Suppressor macrophage treated with lipopolysaccharide for 1 hour (primary cell): ENCODE results near the gene TCN1.
"Not testable (repeated sequence)": the region's sequence is repeated elsewhere in the genome, so short reads cannot be mapped to it uniquely, and the experiment has no call there.

Experiments
- DNase-seq, 3 donors: peaks; one replicate each; pipeline ENCODE4 v3.0.0-alpha.2; 2020 to 2022

The TCN1 gene, protein sequence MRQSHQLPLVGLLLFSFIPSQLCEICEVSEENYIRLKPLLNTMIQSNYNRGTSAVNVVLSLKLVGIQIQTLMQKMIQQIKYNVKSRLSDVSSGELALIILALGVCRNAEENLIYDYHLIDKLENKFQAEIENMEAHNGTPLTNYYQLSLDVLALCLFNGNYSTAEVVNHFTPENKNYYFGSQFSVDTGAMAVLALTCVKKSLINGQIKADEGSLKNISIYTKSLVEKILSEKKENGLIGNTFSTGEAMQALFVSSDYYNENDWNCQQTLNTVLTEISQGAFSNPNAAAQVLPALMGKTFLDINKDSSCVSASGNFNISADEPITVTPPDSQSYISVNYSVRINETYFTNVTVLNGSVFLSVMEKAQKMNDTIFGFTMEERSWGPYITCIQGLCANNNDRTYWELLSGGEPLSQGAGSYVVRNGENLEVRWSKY

DNA sequence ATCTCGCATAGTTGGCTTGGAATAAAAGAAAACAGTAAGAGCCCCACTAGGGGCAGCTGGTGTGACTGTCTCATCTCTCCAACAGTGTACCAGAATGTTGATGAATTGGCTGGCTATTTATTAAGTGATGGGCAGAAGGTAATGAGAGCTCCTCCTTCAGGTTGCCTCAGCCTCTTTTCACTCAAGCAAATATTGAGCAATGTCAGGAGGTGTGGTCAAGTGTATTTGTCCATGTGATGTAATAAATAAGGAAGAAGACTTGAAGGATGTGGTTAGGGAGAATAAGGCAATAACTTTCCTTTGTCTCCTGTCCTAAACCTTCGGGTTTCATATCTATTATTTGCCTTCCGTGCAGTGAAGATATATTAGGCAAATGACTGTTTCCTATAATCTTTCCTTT lies at the start of gene TCN1:
Gene TCN1, minus strand, starts transcription at position 91 of the 400 bp plus-strand sequence. Its CDS starts 17 bp downstream, at position 74.
- DNase-seq, result peak; percentile 67 to 83 (median 80)

DNA sequence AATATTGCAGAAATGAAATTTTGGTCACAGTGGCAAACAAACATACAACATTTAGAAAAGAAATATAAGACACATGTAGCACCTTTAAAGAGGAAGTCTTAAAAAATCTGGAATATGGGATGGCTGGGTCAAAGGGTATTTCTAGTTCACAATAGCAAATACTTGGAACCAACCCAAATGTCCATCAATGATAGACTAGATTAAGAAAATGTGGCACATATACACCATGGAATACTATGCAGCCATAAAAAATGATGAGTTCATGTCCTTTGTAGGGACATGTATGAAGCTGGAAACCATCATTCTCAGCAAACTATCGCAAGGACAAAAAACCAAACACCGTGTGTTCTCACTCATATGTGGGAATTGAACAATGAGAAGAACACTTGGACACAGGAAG lies 37.3 kb upstream of the TCN1 start:
- DNase-seq, result not testable (repeated sequence)

DNA sequence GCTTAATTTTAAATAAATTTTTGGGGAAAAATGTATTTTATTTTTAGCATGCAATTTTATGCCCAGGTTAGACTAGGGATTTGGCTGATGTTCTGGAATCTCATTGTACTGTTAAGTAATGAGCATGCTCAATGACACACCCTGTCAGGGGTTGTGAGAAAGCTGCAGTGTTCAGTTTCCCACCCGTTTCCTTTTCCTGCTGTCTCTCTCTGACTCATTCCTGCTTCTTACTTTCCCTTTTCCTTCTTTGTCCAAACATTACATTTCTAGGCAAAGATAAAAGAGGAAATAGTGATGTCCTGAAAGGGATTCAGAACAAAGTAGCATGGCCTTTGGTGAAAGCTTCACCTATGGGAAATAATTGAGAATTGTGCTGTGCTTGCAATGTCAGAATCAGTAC lies 35.0 kb upstream of the TCN1 start:
- peak; percentile 83 to 92 (median 89) for DNase-seq

DNA sequence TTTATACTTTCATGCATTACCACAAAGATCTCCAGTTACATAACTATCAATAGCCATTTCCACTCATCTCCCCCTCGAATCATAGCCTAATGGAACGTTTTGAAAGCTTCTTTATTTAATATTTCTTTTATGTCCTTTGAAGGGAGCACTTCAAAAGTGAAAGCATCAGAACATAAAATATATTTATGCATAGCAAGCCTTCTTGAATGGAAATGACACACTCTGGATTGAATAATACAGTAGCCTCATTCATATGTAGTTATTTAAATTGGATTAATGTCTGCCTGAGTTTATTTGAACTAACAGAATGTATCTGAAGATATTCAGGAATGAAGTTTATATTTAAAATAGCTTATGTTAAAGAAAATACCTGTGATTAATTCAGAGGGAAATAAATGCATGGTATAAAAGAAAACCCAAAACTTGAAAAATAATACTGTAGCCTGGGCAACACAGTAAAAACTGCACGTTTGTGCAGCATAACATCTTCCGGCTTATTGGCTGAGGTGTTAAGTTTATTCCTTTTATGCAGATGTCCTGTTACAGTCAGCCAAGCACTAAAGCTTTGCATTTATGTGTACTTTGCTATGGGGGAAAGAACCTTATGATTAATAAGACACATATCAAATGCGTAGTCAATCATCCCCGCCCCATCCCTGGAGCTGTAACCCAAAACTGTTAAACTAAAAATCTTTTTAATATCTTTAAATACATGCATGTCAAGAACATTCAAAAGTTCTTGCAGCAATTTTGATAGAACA lies 34.3 kb upstream of the TCN1 start:
- no peak for DNase-seq

DNA sequence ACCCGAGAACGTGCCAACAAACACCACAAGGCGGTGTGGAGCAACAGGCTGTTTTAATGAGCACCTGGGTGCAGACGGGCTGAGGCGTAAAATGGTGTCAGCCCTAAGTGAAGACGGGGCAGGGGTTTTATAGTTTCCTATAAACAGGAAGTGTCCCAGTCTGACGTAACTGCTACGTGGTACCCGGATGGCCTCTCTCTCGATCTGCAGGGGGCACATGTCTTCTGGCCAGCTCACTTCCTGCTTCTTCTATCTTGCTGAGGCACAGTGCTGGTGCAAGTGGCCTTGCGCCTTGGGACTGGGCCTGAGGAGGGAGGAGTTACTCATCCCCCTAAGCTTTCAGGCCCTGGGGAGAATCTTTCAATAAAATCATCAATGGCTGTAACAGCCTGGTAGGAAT lies 33.2 kb upstream of the TCN1 start:
- DNase-seq, result peak; percentile 28 to 48 (median 33)

DNA sequence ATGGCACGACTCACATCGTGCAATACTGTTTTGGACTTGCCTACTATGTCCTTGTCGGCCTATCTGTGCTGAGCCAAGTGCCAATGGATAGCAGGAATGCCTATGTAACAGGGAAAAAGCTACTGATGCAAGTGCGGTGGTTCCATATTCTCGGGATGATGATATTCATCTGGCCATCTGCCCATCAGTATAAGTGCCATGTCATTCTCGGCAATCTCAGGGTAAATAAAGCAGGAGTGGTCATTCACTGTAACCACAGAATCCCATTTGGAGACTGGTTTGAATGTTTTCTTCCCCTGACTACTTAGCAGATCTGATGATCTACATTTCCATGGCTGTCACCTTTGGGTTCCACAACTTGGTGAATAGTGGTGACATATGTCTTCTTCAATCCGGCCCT lies 32.4 kb upstream of the TCN1 start:
- no peak for DNase-seq

DNA sequence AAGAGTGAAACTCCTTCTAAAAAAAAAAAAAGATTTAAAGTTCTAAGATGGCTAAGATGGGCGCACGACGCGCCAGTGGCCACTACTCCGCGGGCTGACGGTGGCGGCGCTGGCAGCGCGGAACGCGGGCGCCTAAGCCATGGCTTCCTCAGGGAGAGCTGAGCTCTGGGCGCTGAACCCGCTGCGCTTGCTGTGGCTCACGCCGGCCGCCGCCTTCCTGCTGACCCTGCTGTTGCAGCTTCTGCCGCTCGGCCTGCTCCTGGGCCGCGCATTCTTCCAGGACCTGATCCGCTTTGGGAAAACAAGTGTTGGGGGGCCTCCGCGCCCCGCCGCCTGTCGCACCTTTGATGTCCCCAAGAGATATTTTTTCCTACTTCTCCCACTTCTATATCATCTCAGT lies 31.8 kb upstream of the TCN1 start:
- DNase-seq, result no peak

DNA sequence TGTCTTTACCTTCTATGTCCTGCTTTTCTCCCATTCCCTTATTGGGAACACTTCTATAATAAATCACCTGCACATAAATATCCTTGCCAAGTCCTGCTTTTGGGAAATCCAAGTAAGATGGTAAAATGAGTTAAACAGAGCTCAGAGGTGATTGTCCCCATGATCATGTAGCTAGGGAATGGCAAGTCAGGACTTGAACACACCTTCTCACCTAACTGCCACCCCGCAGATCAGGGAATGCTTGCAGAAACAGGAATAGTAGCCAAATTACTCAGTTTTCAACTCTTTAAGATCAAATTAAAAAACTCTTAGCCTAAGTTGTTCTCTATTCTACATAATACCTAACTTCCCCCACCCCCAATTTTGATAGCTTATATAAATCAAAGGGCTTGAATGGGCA lies 28.3 kb upstream of the TCN1 start:
- no peak for DNase-seq

DNA sequence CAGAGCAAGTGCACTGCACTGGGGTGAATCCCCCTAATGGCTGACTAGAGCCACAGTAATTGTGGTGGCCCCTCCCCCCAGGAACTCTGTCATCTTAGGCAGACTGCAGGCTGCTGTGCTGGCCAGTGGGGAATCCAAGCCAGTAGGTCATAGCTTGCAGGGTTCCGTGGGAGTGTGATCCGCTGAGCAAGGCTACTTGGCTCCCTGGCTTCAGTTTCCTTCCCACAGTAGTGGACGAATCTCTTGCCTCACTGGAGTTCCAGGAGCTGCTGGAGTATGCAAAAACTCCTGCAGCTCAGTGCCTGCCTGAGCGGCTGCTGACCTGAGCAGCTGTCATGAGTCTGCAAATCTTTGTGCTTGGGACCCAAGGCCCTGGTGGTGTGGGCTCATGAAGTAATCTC lies 25.5 kb upstream of the TCN1 start:
- peak; percentile 81 to 94 (median 90) for DNase-seq

DNA sequence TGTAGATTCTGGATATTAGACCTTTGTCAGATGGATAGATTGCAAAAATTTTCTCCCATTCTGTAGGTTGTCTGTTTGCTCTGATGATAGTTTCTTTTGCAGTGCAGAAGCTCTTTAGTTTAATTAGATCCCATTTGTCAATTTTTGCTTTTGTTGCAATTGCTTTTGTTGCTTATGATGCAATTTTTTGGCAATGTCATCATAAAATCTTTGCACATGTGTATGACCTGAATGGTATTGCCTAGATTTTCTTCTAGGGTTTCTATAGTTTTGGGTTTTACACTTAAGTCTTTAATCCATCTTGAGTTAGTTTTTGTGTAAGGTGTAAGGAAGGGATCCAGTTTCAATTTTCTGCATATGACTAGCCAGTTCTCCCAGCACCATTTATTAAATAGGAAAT lies 20.9 kb upstream of the TCN1 start:
- DNase-seq, result not testable (repeated sequence)

DNA sequence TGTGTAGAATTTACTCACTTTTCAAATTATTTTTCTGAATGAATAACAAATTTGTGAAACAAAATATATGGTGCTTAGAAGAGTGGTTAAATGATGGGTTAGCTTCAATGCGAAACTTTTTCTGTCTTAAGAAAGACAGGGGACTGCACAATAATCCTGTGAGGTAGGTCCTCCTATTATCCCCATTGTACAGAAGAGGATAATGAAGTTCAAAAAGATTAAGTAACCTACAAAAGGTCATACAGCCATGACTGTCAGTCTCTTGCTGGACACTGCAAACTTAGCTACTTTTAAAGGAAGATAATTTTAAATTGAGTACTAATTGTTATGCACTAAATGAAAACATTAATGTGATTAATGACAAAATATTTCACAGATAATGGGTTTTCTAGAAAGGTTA lies 17.3 kb upstream of the TCN1 start:
- DNase-seq, result no peak

DNA sequence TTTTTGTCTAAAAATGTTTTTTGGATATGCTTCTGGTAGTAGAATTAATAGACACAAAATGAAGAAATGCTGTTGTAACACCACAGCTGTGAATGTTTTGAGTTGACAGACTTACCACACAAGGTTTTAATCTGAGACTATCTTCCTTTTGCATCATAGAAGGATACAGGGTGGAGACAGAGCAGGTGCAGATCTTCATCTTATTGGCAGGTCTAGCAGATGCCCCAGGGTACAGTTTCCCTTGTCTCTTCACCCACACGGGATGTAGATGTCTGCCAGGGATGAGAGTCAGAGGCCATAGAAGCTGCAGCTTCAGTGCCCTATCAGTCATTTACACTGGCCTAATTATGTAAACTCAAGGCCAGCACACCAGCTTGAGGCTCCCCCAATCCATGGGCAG lies 13.3 kb upstream of the TCN1 start:
- DNase-seq, result no peak

DNA sequence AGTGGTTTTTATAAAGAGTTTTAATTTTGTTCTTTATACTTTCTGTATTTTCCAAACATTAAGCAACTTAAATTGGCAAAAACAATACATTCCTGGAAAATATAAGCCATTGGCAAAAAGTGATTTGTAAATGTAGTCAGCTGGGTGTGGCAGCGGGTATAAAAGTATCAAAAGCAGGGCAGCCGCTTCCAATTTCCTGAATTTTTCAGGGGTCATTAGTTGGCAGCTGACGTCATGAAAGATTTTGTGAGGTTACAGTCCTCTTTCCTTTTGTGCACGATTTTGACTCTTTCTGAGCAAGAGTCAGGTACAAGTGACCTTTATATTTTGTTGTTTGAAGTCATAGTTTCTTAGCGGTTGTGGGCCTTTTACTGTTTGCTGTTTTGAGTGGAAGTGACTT lies 12.3 kb upstream of the TCN1 start, which contains the start of gene OOSP3:
Gene OOSP3, plus strand, starts transcription at position 208 of the 400 bp plus-strand sequence. Its CDS starts 27 bp downstream, at position 235.
- DNase-seq, result no peak

DNA sequence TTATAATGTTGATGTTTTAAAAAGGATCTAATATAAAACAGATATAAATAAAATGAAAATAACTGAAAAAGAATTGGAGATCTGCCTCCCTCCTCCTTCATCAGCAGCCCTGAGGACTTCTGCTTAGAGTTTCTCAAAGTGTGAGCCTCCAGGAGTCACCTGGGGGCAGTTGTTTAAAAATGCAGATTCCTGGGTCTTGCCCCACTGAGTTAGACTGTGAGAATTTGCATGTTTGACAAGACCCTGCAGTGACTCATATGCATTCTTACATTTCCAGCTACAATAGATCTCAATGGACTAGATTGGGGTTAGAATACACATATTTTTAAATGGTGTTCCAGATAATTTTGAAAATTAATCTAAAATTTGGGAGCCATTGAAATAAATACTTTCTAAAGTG lies 11.5 kb upstream of the TCN1 start:
- no peak for DNase-seq

DNA sequence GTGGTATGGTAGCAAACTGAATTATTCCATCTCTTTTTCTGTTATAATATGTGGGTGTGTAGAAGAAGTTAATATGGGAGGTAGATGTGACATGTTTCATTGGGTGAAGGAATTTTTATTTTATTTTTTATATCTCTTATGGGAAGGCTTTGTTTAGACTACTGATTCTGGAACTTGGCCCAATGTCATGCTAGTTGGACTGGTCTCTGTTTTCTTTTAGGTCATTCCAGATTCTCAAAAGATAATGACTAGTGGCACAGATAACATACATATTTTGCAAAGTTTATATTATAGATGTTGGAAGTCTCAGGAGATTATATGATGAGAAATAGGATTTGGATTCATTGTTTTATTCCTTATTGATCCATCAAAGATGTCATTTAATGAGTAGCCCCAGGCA lies 11.0 kb upstream of the TCN1 start:
- no peak for DNase-seq

DNA sequence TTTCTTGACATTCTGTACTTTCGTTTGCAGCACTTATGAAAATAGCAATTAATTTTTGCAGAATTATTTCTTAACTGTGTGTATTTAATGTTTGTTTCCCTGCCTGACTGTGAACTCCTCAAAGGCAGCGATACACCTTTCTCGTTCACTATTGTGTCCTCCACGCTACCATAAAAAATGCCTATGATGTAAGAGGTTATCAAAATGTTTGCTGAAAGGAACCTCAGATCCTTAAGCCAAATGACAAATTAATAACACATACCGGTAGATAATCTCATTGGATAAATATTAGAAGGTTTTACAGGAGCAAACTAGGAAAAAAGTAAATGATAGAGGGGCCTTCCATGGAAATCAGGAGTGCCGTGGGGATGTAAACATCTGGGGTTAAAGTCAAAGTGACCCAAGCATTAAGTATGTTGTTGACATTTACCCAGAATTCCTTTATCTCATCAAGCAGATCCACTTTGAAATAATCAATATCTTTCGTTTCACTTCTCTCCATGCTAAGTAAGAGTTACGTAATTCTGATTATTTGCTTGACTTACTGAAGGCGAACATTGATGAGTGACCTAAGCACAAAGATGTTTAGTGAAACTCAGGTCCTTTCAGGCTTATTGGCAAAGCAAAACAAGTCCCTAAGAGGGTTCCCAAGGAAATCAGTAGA lies 9.7 kb upstream of the TCN1 start:
- no peak for DNase-seq

DNA sequence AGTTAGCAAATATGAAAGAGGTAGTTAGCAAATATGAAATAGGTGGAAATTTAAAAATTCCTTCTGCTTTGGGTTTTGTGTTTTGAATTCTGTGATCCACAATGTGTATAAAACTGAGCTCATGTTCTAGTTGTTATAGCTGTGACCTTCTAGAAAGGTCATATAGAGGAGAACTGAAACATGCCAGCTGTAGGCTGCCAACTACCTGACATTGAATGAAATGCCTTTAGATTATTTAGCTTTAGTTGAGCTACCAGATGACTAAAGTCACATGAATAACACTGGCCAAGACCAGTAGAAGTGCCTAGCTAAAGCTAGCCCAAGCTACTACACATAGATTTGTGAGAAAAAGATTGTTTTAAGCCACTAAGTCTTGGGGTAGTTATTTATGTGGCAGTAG lies 5.8 kb upstream of the TCN1 start:
- DNase-seq, result no peak

DNA sequence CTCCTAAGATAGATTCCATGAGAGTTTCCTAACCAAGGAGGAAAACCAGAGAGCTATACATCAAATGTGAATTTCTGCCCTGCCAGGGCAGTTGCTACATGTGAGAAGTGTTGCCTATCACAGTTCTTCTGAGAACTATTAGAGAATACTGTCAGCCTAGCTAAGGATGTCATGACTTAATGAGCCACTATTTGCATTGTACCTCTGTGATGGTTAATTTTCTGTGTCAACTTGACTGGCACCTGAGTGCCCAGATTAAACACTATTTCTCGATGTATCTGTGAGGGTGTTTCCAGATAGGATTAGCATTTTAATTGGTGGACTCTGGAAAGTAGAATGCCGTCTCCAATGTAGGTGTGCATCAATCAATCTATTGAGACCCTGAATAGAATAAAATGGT lies 1.7 kb upstream of the TCN1 start:
- DNase-seq, result no peak

DNA sequence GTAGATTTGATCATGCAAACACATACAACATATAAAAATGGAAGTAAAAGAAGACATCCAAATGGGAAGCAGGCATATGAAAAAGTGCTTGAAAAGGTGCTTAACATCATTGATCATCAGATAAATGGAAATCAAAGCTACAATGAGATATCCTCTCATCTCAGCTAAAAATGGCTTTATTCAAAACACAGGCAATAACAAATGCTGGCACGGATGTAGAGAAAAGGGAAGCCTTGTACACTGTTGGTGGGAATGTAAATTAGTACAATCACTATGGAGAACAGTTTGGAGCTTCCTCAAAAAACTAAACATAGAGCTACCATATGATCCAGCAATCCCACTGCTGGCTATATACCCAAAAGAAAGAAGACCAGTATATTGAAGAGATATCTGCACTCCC lies 549 bp upstream of the TCN1 start:
- peak in 1 of 3 donors; percentile 15 for DNase-seq

DNA sequence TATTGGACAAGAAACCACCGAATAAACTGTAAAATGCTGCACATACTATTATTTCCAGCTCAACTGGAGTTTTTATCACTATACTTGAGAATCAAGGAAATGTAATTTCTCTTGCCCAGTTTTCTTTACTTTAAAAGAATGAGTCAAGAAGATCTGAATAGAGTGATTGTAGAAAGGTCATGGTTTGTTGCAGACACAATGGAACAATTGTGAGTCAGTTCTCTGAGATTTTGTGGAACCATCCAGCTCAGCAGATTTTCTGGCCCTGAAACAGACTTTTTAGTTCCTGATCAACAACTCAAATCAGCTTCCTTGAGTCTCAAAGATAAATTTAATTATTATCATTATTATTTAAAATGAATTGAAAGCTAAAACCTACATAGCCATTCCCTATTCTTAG lies 1.3 kb downstream of the TCN1 start:
- DNase-seq, result peak; percentile 41 to 67 (median 58)

DNA sequence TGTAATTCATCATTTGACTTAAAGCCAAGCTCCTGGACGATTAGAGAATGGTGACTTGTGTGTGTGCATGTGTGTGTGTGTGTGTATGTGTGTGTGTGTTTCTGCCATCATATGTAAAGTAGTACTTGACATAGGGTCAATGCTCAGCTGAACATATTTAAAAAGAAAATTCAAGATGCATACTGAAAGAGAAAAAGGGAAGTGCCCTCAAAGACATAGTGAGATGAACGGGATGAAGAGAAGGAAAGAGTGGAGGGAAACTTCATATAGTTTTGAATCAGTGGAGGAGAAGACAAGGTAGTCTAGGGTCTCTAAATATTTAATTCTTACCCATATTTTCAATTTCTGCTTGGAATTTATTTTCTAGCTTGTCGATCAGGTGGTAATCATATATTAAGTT lies 4.0 kb downstream of the TCN1 start:
- no peak for DNase-seq

DNA sequence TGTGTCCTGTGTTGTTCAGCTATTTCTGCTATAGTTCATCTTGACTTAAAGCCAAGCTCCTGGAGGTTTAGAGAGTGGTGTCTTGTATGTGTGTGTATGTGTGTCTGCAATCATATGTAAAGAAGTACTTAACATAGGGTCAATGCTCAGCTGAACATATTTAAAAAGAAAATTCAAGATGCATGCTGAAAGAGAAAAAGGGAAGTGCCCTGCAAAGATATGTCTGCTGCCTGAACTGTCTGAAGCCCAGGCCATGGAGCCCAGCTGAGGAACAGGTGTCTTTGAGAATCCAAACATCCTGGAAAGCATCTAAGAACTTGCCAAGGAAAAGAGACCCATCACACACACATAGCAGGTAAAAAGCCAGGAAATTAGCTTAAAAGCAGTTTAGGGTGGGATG lies 6.6 kb downstream of the TCN1 start:
- DNase-seq, result no peak
